Prostate gland (tissue), 2 donors: ENCODE data around the gene CRAT.

Source experiments
- POLR2A ChIP-seq: fragments of 450-650 bp; IDR thresholded peaks from one replicate; pipeline ENCODE4 v1.6.1; 2016; ENCODE audit warnings: antibody characterized with exemption, mild to moderate bottlenecking
- TF ChIP-seq, protein P1 (sequence below), 4 experiments: fragments of 200-600 bp in 2 of 4; fragments of 450-650 bp in 2 of 4; sonication (generic) in 2 of 4; IDR thresholded peaks; 1 replicate in 3 of 4; 2 replicates in 1 of 4; pipeline ENCODE4 v1.5.1; 2016 to 2019; ENCODE audit warnings: antibody characterized with exemption in 4 of 4, mild to moderate bottlenecking in 2 of 4, moderate library complexity in 2 of 4

DNA sequence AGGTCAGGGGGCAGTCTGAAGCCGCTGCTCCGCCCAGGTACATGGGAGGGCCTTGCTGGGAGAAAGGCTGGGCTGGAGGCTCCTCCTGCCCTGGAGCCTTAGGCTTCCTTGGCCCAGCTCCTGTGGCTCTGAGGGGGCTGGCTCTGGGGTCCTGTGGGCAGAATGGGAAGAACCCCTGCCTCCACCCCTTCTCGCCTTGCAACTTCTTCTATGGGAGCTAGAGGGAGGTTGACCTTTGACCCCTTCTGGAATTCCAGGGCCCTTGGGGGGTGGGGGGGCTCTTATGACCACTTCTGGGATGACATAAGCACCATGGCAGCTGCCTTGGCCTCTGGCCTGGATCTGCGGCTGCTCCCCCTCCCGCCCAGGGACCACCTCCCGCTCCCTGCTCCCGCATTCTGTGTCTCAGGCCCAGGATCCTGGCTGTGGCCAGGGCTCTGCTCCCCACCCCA lies 35.3 kb upstream of the CRAT start:
- TF ChIP-seq, protein P1, sequence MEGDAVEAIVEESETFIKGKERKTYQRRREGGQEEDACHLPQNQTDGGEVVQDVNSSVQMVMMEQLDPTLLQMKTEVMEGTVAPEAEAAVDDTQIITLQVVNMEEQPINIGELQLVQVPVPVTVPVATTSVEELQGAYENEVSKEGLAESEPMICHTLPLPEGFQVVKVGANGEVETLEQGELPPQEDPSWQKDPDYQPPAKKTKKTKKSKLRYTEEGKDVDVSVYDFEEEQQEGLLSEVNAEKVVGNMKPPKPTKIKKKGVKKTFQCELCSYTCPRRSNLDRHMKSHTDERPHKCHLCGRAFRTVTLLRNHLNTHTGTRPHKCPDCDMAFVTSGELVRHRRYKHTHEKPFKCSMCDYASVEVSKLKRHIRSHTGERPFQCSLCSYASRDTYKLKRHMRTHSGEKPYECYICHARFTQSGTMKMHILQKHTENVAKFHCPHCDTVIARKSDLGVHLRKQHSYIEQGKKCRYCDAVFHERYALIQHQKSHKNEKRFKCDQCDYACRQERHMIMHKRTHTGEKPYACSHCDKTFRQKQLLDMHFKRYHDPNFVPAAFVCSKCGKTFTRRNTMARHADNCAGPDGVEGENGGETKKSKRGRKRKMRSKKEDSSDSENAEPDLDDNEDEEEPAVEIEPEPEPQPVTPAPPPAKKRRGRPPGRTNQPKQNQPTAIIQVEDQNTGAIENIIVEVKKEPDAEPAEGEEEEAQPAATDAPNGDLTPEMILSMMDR (IDR thresholded peaks at IDR 0.05) = no peak
- no peak for TF ChIP-seq POLR2A
